AG04450 (cell line): ENCODE measurements around the gene GABRB1. TPM values are rescaled to one million over a fixed set of nuclear protein-coding genes. Genes with fewer than 3 reads are reported as not detected.

Experiments
- CTCF ChIA-PET: fragments of 300-600, 350-600 bp; formaldehyde crosslinking; extraction: SDS; loops from one replicate; lab custom pipeline; 2022; ENCODE audit warnings: antibody characterized with exemption, inconsistent platforms; lab: Charles Lee
- POLR2A ChIA-PET: fragments of 350-600 bp; formaldehyde crosslinking; extraction: SDS; loops from one replicate; lab custom pipeline; 2021; ENCODE audit warnings: antibody characterized with exemption, inconsistent platforms; lab: Yijun Ruan, JAX
- DNase-seq: peaks from one replicate; pipeline ENCODE4 v3.0.0-alpha.2; 2011; ENCODE audit warnings: low read depth, low spot score
- H3K27ac ChIP-seq: one replicate; pipeline ENCODE4 v1.5.1; 2012; ENCODE audit warnings: low read depth, low read length, control low read depth
- H3K27me3 ChIP-seq: one replicate; pipeline ENCODE4 v1.6.0; 2012; ENCODE audit warnings: low read length; ENCODE audit not compliant: control insufficient read depth, insufficient read depth
- H3K4me3 ChIP-seq: 2 replicates; pipeline ENCODE4 v1.5.1; 2011; ENCODE audit warnings: mild to moderate bottlenecking, low read depth, low read length, control low read depth
- H3K9me3 ChIP-seq: 2 replicates; pipeline ENCODE4 v1.5.1; 2012; ENCODE audit warnings: low read length; ENCODE audit not compliant: control insufficient read depth, insufficient read depth
- polyA plus RNA-seq: library from polyadenylated mRNA; depleted of rRNA; stranded (reverse); fragments of >200 nt; gene quantifications from 2 replicates; pipeline ENCODE4 v1.2.3, GENCODE V29; 2011
- TF ChIP-seq, protein P1 (sequence below): IDR thresholded peaks from 2 replicates; pipeline ENCODE4 v1.5.1; 2011; ENCODE audit warnings: low read depth, low read length, control low read depth, inconsistent platforms

GABRB1 gene
- polyA plus RNA-seq, 1 experiment = 8.1 TPM

DNA sequence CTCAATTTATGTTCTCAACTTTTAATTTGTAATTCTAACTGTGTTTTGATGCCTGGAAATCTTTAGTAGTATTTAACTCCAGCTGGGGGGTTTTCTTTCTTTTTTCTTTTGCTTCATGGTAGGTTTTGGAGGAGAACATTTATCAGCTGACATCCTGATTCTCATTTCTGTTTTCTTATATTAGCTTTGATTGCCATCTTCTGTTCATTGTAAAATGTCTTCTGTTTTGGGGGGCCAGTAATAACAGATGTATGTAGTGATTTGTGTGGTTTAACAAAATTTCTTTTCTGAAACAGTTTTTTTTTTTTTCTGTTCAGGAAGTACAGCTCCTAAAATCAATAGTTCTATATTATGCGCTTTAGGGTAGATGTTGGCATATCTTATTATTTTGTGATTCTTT lies 182.2 kb downstream of the GABRB1 start:
- ChIA-PET POLR2A (interaction anchor here (0.7 kb wide), 1 partner anchor 103 kb away, joined by 4 read pairs; no protein-coding TSS in a partner anchor), CTCF (no interaction called here)
- Histone ChIP-seq H3K27ac (no peak overlapping the region), H3K27me3 (no peaks in the 10 kb centered on the region), H3K4me3 (no peak overlapping the region), H3K9me3 (no peaks in the 10 kb centered on the region)
- TF ChIP-seq, protein P1, sequence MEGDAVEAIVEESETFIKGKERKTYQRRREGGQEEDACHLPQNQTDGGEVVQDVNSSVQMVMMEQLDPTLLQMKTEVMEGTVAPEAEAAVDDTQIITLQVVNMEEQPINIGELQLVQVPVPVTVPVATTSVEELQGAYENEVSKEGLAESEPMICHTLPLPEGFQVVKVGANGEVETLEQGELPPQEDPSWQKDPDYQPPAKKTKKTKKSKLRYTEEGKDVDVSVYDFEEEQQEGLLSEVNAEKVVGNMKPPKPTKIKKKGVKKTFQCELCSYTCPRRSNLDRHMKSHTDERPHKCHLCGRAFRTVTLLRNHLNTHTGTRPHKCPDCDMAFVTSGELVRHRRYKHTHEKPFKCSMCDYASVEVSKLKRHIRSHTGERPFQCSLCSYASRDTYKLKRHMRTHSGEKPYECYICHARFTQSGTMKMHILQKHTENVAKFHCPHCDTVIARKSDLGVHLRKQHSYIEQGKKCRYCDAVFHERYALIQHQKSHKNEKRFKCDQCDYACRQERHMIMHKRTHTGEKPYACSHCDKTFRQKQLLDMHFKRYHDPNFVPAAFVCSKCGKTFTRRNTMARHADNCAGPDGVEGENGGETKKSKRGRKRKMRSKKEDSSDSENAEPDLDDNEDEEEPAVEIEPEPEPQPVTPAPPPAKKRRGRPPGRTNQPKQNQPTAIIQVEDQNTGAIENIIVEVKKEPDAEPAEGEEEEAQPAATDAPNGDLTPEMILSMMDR = no peak
- no peak for DNase-seq

DNA sequence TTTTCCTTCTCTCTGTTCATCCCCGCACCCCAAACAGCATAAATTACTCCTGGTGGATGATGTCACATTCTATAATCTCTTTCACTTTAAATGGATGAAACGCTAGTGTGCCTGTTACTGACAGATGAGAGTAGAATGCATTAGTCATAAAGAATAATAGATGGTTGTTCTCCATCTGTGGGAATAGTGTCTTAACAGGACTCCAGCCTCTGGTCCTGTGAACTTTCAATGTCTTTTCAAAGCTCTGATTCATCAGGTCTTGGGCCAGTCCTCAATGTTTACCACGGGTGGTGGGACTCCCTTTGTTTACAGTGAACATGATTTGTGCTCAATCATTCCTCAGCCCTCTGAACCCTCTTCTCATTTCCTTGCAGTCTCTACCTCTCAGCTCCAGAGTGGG lies 182.6 kb downstream of the GABRB1 start:
- Histone ChIP-seq H3K4me3 (no peak overlapping the region), H3K27ac (peak overlapping the region; percentile 80), H3K27me3 (no peaks in the 10 kb centered on the region), H3K9me3 (no peaks in the 10 kb centered on the region)
- TF ChIP-seq, protein P1 = no peak
- ChIA-PET CTCF (no interaction called here), POLR2A (no interaction called here)
- DNase-seq = peak; percentile 66

DNA sequence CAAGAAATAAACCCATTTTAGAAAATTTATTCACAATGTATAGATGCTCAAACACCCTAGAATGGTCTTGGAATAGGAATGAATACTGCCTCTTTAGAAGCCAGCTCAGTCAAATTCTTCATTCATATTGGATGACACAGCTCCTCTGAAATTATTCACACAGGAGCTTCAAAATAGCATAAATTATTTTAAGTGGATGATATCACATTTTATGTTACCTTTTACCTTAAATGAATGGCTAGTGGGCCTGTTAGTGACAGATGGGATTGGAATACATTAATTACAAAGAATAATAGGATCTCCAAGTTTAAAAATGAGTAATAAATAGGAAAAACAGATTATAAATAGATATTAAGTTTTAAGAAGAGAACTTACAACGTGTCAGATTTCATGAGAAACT lies 184.4 kb downstream of the GABRB1 start:
- CTCF ChIA-PET = no interaction called here

DNA sequence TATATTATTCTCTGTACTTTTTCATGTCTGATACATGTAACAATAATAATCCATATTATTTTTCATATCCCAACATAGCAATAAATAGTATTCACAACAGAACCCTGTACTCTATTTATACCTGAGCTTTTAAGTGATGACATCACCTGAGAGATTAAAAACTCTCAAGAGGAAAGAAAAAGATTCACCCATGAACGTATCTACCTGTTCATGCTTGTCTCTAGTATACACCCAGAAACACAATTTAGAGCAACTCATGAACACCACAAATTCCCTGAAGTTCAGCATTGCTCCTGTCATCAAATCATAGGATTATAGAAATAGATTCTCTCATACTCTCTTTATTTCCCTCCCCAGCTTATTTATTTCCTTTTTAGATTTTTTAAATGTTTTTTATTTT lies 185.9 kb downstream of the GABRB1 start:
- POLR2A ChIA-PET = interaction anchor here (0.6 kb wide), 1 partner anchor 263 kb away, joined by 4 read pairs; no protein-coding TSS in a partner anchor
- Histone ChIP-seq H3K27me3 (no peaks in the 10 kb centered on the region), H3K9me3 (no peaks in the 10 kb centered on the region), H3K27ac (no peak overlapping the region), H3K4me3 (no peak overlapping the region)
- CTCF ChIA-PET = interaction anchor here (1.2 kb wide), 1 partner anchor 95 kb away, joined by 5 read pairs; no protein-coding TSS in a partner anchor
- TF ChIP-seq, protein P1 = no peak
- DNase-seq = no peak

More for the DNA sequence above, 184.4 kb downstream of the GABRB1 start:
- TF ChIP-seq, protein P1 = no peak
- Histone ChIP-seq H3K9me3 (no peaks in the 10 kb centered on the region), H3K27me3 (no peaks in the 10 kb centered on the region), H3K27ac (no peak overlapping the region), H3K4me3 (no peak overlapping the region)
- no peak for DNase-seq
- POLR2A ChIA-PET = no interaction called here

DNA sequence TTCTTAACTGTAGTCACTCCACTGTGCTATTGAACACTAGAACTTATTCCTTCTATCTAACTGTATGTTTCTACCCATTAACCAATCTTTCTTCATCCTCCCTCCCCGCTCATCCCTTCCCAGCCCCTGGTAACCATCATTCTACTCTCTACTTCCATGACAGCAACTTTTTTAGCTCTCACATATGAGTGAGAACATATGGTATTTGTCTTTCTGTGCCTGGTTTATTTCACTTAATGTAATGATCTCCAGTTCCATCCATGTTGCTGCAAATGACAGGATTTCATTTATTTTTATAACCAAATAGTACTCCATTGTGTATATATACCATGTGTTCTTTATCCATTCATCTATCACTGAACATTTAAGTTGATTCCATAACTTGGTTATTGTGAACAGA lies 186.5 kb downstream of the GABRB1 start:
- Histone ChIP-seq H3K9me3 (no peaks in the 10 kb centered on the region), H3K27ac (no peak overlapping the region), H3K27me3 (no peaks in the 10 kb centered on the region), H3K4me3 (no peak overlapping the region)
- CTCF ChIA-PET = no interaction called here
- POLR2A ChIA-PET = interaction anchor here (0.6 kb wide), 1 partner anchor 264 kb away, joined by 4 read pairs; no protein-coding TSS in a partner anchor
- DNase-seq = no peak
- TF ChIP-seq, protein P1 = no peak
